HCT116 (cell line): ENCODE data around the gene CEP131. TPM values are rescaled to one million over a fixed set of nuclear protein-coding genes. Genes with fewer than 3 reads are reported as not detected.

Experiments
- ATAC-seq: fragments of 200-7000 bp; cut with Tn5 transposase; 2 replicates; pipeline ENCODE4 v1.9.1; 2020; ENCODE audit warnings: mild to moderate bottlenecking, moderate library complexity
- BruUV-seq: library from RNA; stranded (reverse); fragments of 400-500 nt; replicated peaks from 2 replicates; lab custom pipeline; 2021; lab: Mats Ljungman, UMichigan
- CTCF ChIA-PET: fragments of 300-600 bp; sonication (Branson Sonifier 250); formaldehyde crosslinking; loops from one replicate; lab custom pipeline; 2021; ENCODE audit warnings: antibody characterized with exemption; lab: Charles Lee
- POLR2A ChIA-PET: fragments of 300-600, 350-600 bp; sonication (Branson Sonifier 250); formaldehyde crosslinking; loops from one replicate; lab custom pipeline; 2021; ENCODE audit warnings: antibody characterized with exemption; lab: Charles Lee
- RAD21 ChIA-PET, 2 experiments: fragments of 300-600 bp; sonication (Branson Sonifier 250); formaldehyde crosslinking; loops; one replicate each; lab custom pipeline; 2023; ENCODE audit warnings: low total read pairs in 2 of 2; ENCODE audit not compliant: uncharacterized antibody in 2 of 2, unreplicated experiment in 2 of 2, low non-redundant PET in 1 of 2; lab: Charles Lee
- DNase-seq: peaks from one replicate; pipeline ENCODE4 v3.0.0-alpha.2; 2010; ENCODE audit warnings: low read depth, low spot score
- H2AFZ ChIP-seq: fragments of 200-600 bp; shearing (Covaris generic), sonication (generic); 2 replicates; pipeline ENCODE4 v1.6.1; 2017; ENCODE audit warnings: low read depth, mixed run types, mixed read lengths, antibody characterized with exemption, low read length; ENCODE audit not compliant: poor library complexity, severe bottlenecking
- H3K27ac ChIP-seq: 2 replicates; pipeline ENCODE4 v1.5.1; 2012; ENCODE audit warnings: low read depth, low read length
- H3K27me3 ChIP-seq: fragments of 200-600 bp; sonication (generic); 2 replicates; pipeline ENCODE4 v1.6.1; 2016; ENCODE audit warnings: mixed run types, low read length, mixed read lengths; ENCODE audit not compliant: insufficient read depth
- H3K36me3 ChIP-seq, 2 experiments: fragments of 200-500 bp in 1 of 2; fragments of 200-600 bp in 1 of 2; sonication (Bioruptor generic) in 1 of 2; sonication (generic) in 1 of 2; 2 replicates each; pipeline versions ENCODE4 v1.5.1 to v1.6.1; 2014 to 2016; ENCODE audit warnings: low read length in 2 of 2, inconsistent platforms in 1 of 2, mixed read lengths in 1 of 2, mixed run types in 1 of 2; ENCODE audit not compliant: insufficient read depth in 2 of 2, control insufficient read depth in 1 of 2
- H3K4me1 ChIP-seq, 2 experiments: fragments of 200-600 bp in 1 of 2; sonication (generic) in 1 of 2; 2 replicates each; pipeline versions ENCODE4 v1.5.1 to v1.6.1; 2012 to 2017; ENCODE audit warnings: low read length in 2 of 2, inconsistent platforms in 1 of 2, mild to moderate bottlenecking in 1 of 2, mixed read lengths in 1 of 2, mixed run types in 1 of 2, moderate library complexity in 1 of 2; ENCODE audit not compliant: insufficient read depth in 2 of 2, control insufficient read depth in 1 of 2
- H3K4me2 ChIP-seq: fragments of 200-600 bp; sonication (generic); 2 replicates; pipeline ENCODE4 v1.6.1; 2017; ENCODE audit warnings: mixed run types, low read length, mixed read lengths
- H3K4me3 ChIP-seq, 2 experiments: fragments of 200-600 bp in 1 of 2; sonication (generic) in 1 of 2; replicated peaks in 1 of 2; 2 replicates each; pipeline ENCODE4 v1.5.1; 2011 to 2016; ENCODE audit warnings: low read length in 2 of 2, control low read depth in 1 of 2, low read depth in 1 of 2, mild to moderate bottlenecking in 1 of 2, mixed read lengths in 1 of 2, mixed run types in 1 of 2
- H3K79me2 ChIP-seq: fragments of 200-600 bp; sonication (generic); 2 replicates; pipeline ENCODE4 v1.6.1; 2017; ENCODE audit warnings: mild to moderate bottlenecking, mixed run types, low read length, moderate library complexity, mixed read lengths; ENCODE audit not compliant: insufficient read depth
- H3K9ac ChIP-seq: fragments of 200-600 bp; sonication (generic); 2 replicates; pipeline ENCODE4 v1.6.1; 2016; ENCODE audit warnings: low read length, mixed read lengths
- H3K9me2 ChIP-seq: fragments of 200-600 bp; sonication (generic), shearing (Covaris generic); 2 replicates; pipeline ENCODE4 v1.6.1; 2017; ENCODE audit warnings: mixed run types, mild to moderate bottlenecking, moderate library complexity; ENCODE audit not compliant: insufficient read depth
- H3K9me3 ChIP-seq, 2 experiments: fragments of 200-500 bp in 1 of 2; fragments of 200-600 bp in 1 of 2; sonication (Bioruptor generic) in 1 of 2; sonication (generic) in 1 of 2; 2 replicates each; pipeline ENCODE4 v1.6.1; 2014 to 2017; ENCODE audit warnings: low read length in 2 of 2, mixed read lengths in 2 of 2, inconsistent platforms in 1 of 2, low read depth in 1 of 2, mild to moderate bottlenecking in 1 of 2, mixed run types in 1 of 2, moderate library complexity in 1 of 2; ENCODE audit not compliant: control insufficient read depth in 1 of 2, insufficient read depth in 1 of 2
- H4K20me1 ChIP-seq: fragments of 200-600 bp; sonication (generic), shearing (Covaris generic); 2 replicates; pipeline ENCODE4 v1.6.1; 2017; ENCODE audit warnings: mixed run types, mild to moderate bottlenecking, moderate library complexity; ENCODE audit not compliant: insufficient read depth
- CEBPB ChIP-seq: IDR thresholded peaks from 2 replicates; pipeline ENCODE4 v1.6.1; 2012; ENCODE audit warnings: low read depth
- CTCF ChIP-seq, 3 experiments: fragments of 200-600 bp in 1 of 3; sonication (generic) in 1 of 3; IDR thresholded peaks in 2 of 3; conservative IDR thresholded peaks in 1 of 3; 2 replicates each; pipeline ENCODE4 v1.5.1; 2012 to 2017; ENCODE audit warnings: low read depth in 2 of 3, low read length in 2 of 3, antibody characterized with exemption in 1 of 3, borderline replicate concordance in 1 of 3, control low read depth in 1 of 3, mild to moderate bottlenecking in 1 of 3, mixed read lengths in 1 of 3, mixed run types in 1 of 3, moderate library complexity in 1 of 3; ENCODE audit not compliant: insufficient read depth in 1 of 3
- EZH2phosphoT487 ChIP-seq: fragments of 200-600 bp; IDR thresholded peaks from 2 replicates; pipeline ENCODE4 v1.6.1; 2018; ENCODE audit warnings: antibody characterized with exemption, borderline replicate concordance
- FOSL1 ChIP-seq: IDR thresholded peaks from 2 replicates; pipeline ENCODE4 v1.6.1; 2012; ENCODE audit warnings: low read depth
- JUND ChIP-seq: IDR thresholded peaks from 2 replicates; pipeline ENCODE4 v1.6.1; 2012
- MAX ChIP-seq: IDR thresholded peaks from 2 replicates; pipeline ENCODE4 v1.6.1; 2012
- POLR2A ChIP-seq: IDR thresholded peaks from 2 replicates; pipeline ENCODE4 v1.7.0; 2011; ENCODE audit warnings: borderline replicate concordance; ENCODE audit not compliant: insufficient read depth, insufficient read length; ENCODE audit errors: extremely low read depth
- POLR2AphosphoS5 ChIP-seq: IDR thresholded peaks from 2 replicates; pipeline ENCODE4 v1.6.1; 2011; ENCODE audit warnings: mild to moderate bottlenecking, low read depth, low read length, moderate library complexity
- RAD21 ChIP-seq: IDR thresholded peaks from 2 replicates; pipeline ENCODE4 v1.6.1; 2012; ENCODE audit warnings: low read depth, mild to moderate bottlenecking
- SP1 ChIP-seq: IDR thresholded peaks from 2 replicates; pipeline ENCODE4 v1.6.1; 2012; ENCODE audit warnings: low read depth
- TCF7L2 ChIP-seq: IDR thresholded peaks from 2 replicates; pipeline ENCODE4 v1.7.0; 2011; ENCODE audit warnings: borderline replicate concordance, inconsistent platforms; ENCODE audit not compliant: insufficient read depth, insufficient read length; ENCODE audit errors: extremely low read depth
- YY1 ChIP-seq: IDR thresholded peaks from 2 replicates; pipeline ENCODE4 v1.6.1; 2011; ENCODE audit warnings: low read length, low read depth, moderate library complexity, mild to moderate bottlenecking; ENCODE audit not compliant: insufficient replicate concordance; ENCODE audit errors: extremely low read depth
- ZFX ChIP-seq: fragments of 450-650 bp; IDR thresholded peaks from 2 replicates; pipeline ENCODE4 v1.6.1; 2017
- intact Hi-C: fragments of 100-400 bp; cut with micrococcal nuclease; formaldehyde crosslinking; loops from 2 replicates; pipeline ENCODE4 v1.10.0; 2022
- total RNA-seq: library from RNA; stranded (reverse); gene quantifications from one replicate; pipeline ENCODE4 v1.2.1, GENCODE V29; 2021; ENCODE audit not compliant: unreplicated experiment

The CEP131 gene
- total RNA-seq, 1 experiment from 2014 or later: 30.2 TPM

- RAD21 ChIA-PET: no interaction called here
- H3K4me2 ChIP-seq: peak overlapping the region; percentile 99
- no peaks in the 10 kb centered on the region for H3K9me3 ChIP-seq
- H3K79me2 ChIP-seq: peaks cover 50% of the 10 kb centered on the region
- intact Hi-C loops: loop anchor here (1.0 kb wide), 1 partner anchor 17 kb away; no protein-coding TSS in a partner anchor
- H4K20me1 ChIP-seq: no peaks in the 10 kb centered on the region
- H2AFZ ChIP-seq: no peak overlapping the region
- DNase-seq: no peak
- POLR2A ChIA-PET: interaction anchor here (0.9 to 1.5 kb wide), 6 partner anchors 15 to 278 kb away, joined by 4 to 9 read pairs (median 5); partner anchors contain the start of genes CEP131 and CHMP6
- H3K27ac ChIP-seq: peak overlapping the region; percentile 86
- H3K4me1 ChIP-seq: peaks cover 12 to 35% of the 10 kb centered on the region in 2 experiments; a peak in 3 of 4 replicates
- H3K27me3 ChIP-seq: no peaks in the 10 kb centered on the region
- TF ChIP-seq YY1 (no peak), ZFX (peak; percentile 77; the same call in 1 of the 2 replicates)
- TF ChIP-seq, all 23 proteins: peak for 1
- CTCF ChIA-PET: interaction anchor here (0.9 to 2.1 kb wide), 5 partner anchors 17 to 251 kb away, joined by 3 to 11 read pairs (median 5); partner anchors contain the start of gene CEP131
- H3K9ac ChIP-seq: peak overlapping the region; percentile 98
- no peak for ATAC-seq
- H3K4me3 ChIP-seq: peak overlapping the region; percentile 94 to 100
- H3K36me3 ChIP-seq: peaks cover 0 to 10% of the 10 kb centered on the region in 2 experiments; a peak in 1 of 4 replicates
- H3K9me2 ChIP-seq: no peaks in the 10 kb centered on the region
- BruUV-seq: no TSS peak
Measured at GRCh38 chr17:81239714-81240555, 17.2 kb upstream of the CEP131 start.

- RAD21 ChIA-PET: interaction anchor here in 1 of 2 experiments (0.7 to 1.1 kb wide), 2 partner anchors 16 to 80 kb away, joined by 3 read pairs; partner anchors contain the start of gene CEP131
- ATAC-seq (peak; percentile 93), DNase-seq (peak; percentile 100)
- CTCF ChIA-PET: interaction anchor here (0.9 to 2.1 kb wide), 5 partner anchors 16 to 250 kb away, joined by 3 to 11 read pairs (median 5); partner anchors contain the start of gene CEP131
- Histone ChIP-seq H3K9me2 (no peaks in the 10 kb centered on the region), H3K4me1 (peaks cover 12 to 35% of the 10 kb centered on the region in 2 experiments; a peak in 3 of 4 replicates), H2AFZ (no peak within 1 kb of the TSS), H3K9me3 (no peaks in the 10 kb centered on the region), H3K27ac (peak within 1 kb of the TSS; percentile 86), H3K4me3 (peak within 1 kb of the TSS; percentile 94 to 100), H3K27me3 (no peaks in the 10 kb centered on the region), H4K20me1 (no peaks in the 10 kb centered on the region), H3K36me3 (peaks cover 0 to 10% of the 10 kb centered on the region in 2 experiments; a peak in 1 of 4 replicates), H3K4me2 (peak within 1 kb of the TSS; percentile 99), H3K9ac (peak within 1 kb of the TSS; percentile 98), H3K79me2 (peaks cover 50% of the 10 kb centered on the region)
- intact Hi-C loops: loop anchor here (1.0 kb wide), 1 partner anchor 16 kb away; no protein-coding TSS in a partner anchor
- POLR2A ChIA-PET: interaction anchor here (0.7 to 1.5 kb wide), 8 partner anchors 9 to 279 kb away, joined by 3 to 9 read pairs (median 4); partner anchors contain the start of genes CEP131 and CHMP6
- no TSS peak for BruUV-seq
- TF ChIP-seq JUND (no peak), RAD21 (no peak), SP1 (peak; percentile 100), CTCF (IDR thresholded peaks at IDR 0.05 in 2 of 3, conservative IDR thresholded peaks at IDR 0.05 in 1 of 3; ENCODE audit: borderline replicate concordance in 1 of 3, insufficient read depth in 1 of 3, low read depth in 2 of 3, low read length in 2 of 3) (no peak), FOSL1 (no peak), MAX (peak; percentile 48), POLR2A (peak; percentile 24), YY1 (peak; percentile 97), CEBPB (no peak), TCF7L2 (no peak), EZH2phosphoT487 (no peak), POLR2AphosphoS5 (peak; percentile 71)
Measured at GRCh38 chr17:81238815-81239713, 16.3 kb upstream of the CEP131 start, which contains the start of the genes NDUFAF8 and TEPSIN. NDUFAF8 (plus strand) TSS chr17:81239318; CDS start chr17:81239364, 46 bp downstream. TEPSIN (minus strand) TSS chr17:81239055; CDS start chr17:81239033, 22 bp downstream.
